ENCODE data around the gene RNF166. TPM values are rescaled to one million over a fixed set of nuclear protein-coding genes. Genes with fewer than 3 reads are reported as not detected.

RNF166 gene
- total RNA-seq, 2 experiments from 2014 or later: 58.7 to 59.0 TPM

DNA sequence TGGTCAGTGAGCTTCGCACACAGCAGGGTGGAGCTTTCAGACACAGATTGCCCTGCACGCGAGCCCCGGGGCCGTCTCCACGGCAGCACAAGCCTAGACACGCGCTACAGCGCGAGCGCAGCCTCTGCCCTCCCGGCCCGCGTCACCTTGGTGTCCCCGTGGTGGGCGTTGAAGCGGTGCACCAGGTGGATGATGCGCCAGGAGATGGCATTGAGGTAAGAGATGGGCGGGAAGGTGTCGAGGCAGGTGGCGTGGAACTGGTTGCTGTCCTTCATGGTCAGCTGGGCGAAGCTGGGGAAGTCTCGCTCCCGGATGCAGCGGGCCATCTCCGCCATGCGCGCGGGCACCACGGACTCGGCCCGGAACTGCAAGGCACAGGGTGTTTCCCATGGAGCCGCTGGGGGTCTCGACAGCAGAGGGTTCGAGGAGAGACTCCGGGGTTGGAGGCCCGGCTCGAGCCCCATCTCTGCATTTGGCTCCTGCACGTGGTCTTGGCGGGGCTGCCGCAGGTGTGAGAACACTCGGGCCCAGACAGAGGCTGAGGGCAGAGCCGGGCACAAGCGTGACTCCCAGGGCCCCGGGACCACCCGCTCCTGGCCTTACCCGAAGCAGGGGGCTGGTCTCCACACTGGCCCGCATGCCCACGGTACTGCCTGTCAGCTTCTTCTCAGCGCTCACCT is 51.0 kb downstream of the RNF166 start:
- Mint-ChIP-seq H3K36me3 (peaks cover 6% of the 10 kb centered on the region), H3K4me3 (no peak overlapping the region), H3K27ac (no peak overlapping the region)

DNA sequence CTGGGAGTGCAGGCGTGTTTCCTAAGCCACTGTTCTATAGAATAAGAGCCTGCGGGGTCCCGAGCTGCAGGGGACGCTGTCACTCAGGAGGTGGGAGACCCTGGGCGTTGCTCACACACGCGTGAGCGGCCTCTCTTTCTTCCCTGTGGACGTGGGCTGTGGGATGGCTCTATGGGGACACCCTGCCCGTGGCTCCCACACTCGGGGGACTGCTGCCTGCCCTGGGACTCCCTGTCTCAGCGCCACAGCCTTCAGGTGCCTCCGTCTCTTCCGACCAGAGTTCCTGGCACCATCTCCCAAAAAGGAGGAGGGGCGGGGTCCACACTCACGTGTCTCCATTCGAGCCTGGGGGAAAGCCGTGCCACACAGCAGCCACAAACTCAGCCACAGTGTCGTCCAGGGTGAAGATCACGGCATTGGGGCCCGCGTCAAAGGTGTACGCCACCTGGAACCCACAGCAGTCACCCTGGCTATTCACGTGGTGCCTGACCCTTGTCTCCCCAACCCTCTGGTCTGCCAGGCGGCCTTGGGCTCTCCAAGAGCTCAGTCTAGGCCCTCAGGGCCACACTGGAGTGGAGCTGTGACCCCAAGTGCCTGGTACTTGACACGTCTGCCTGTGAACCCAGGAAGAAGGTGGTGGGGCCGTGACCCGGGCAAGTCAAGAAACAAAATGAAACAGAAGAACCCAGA is 51.7 kb downstream of the RNF166 start:
- no peak overlapping the region for H3K27ac Mint-ChIP-seq
- H3K27me3 Mint-ChIP-seq: no peaks in the 10 kb centered on the region
- no peak overlapping the region for H3K4me3 Mint-ChIP-seq
- peaks cover 7% of the 10 kb centered on the region for H3K4me1 Mint-ChIP-seq
- no peak for DNase-seq
- H3K9me3 Mint-ChIP-seq: no peaks in the 10 kb centered on the region
- peaks cover 6% of the 10 kb centered on the region for H3K36me3 Mint-ChIP-seq

More for the DNA sequence above, 51.0 kb downstream of the RNF166 start:
- DNase-seq: no peak
- Mint-ChIP-seq H3K9me3 (no peaks in the 10 kb centered on the region), H3K27me3 (no peaks in the 10 kb centered on the region), H3K4me1 (peaks cover 7% of the 10 kb centered on the region)

DNA sequence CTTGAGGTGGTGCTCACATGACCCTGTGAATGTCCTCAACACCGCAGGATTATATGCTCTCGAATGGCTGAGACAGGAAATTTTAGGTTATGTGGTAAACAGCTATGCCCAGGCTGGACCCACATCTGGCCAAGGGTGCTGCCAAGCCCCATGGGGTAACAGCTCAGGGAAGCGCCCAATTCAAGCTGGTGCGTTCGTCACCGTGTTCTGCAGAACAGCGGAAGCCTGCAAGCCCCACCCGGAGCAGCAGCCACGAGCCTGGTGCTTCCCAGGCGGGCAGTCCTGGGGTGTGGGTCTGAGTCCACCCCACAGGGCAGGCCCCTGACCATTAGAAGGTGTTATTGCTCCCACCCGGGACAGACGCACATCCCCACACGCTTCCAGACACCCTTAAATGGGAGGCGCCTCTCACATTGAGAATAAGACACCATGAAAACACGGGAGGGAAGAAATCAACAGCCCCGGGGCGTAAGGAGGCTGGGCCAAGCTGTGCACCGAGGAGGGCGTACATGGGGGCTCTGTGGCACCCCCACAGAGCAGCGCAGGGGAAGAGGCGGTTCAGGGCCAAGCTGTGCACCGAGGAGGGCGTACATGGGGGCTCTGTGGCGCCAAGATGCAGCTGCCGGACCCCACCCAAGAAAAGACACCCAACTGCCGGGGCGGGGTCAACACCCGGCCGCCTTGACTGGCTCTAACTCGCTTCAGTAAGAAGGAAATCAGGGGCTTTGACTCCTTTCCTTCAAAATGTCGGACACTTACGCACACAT is 52.4 kb downstream of the RNF166 start:
- H3K4me1 Mint-ChIP-seq: peaks cover 13% of the 10 kb centered on the region
- no peaks in the 10 kb centered on the region for H3K27me3 Mint-ChIP-seq
- no peak overlapping the region for H3K4me3 Mint-ChIP-seq
- H3K27ac Mint-ChIP-seq: no peak overlapping the region
- H3K36me3 Mint-ChIP-seq: peaks cover 9% of the 10 kb centered on the region
- H3K9me3 Mint-ChIP-seq: no peaks in the 10 kb centered on the region
- DNase-seq: no peak

DNA sequence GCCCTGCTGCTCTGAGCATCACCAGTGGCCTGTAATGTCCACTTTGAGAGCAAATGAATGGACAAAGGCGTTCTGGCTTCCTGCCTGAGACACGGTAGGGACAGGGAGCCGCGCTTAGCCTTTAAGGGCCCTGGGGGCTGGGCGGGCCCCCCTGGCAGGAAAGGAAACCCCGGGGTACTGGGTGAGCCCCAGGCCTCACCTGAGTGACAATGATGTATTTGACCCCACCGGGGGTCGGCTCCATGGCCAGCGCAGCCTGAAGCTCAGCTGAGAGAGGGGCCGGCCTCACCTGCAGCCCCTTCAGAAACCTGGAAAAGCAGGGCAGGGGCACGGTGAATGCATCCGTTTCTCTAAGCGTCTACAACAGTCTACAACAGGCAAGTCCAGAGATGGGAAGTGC is 53.1 kb downstream of the RNF166 start:
- Mint-ChIP-seq H3K27me3 (no peaks in the 10 kb centered on the region), H3K27ac (no peak overlapping the region), H3K4me1 (peaks cover 13% of the 10 kb centered on the region), H3K9me3 (no peaks in the 10 kb centered on the region), H3K4me3 (no peak overlapping the region), H3K36me3 (peaks cover 8% of the 10 kb centered on the region)
- DNase-seq: no peak

DNA sequence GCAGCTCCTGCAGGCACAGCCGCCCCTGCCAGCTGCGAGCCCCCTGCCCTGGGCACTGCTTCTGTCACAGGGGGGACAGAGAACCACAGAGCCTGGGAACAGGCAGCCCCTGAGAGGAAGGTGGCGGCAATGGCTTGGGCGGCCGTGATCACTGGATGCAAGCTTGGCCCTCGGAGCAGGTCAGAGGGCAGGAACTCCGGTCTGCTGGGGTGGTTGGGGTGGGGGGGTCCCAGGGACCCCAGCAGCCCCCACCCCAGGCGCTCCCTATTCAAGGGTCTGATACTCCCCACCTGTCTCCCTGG is 53.5 kb downstream of the RNF166 start:
- peaks cover 13% of the 10 kb centered on the region for H3K4me1 Mint-ChIP-seq
- no peak for DNase-seq
- no peaks in the 10 kb centered on the region for H3K27me3 Mint-ChIP-seq
- H3K36me3 Mint-ChIP-seq: peaks cover 8% of the 10 kb centered on the region
- no peak overlapping the region for H3K4me3 Mint-ChIP-seq
- no peaks in the 10 kb centered on the region for H3K9me3 Mint-ChIP-seq
- H3K27ac Mint-ChIP-seq: no peak overlapping the region

DNA sequence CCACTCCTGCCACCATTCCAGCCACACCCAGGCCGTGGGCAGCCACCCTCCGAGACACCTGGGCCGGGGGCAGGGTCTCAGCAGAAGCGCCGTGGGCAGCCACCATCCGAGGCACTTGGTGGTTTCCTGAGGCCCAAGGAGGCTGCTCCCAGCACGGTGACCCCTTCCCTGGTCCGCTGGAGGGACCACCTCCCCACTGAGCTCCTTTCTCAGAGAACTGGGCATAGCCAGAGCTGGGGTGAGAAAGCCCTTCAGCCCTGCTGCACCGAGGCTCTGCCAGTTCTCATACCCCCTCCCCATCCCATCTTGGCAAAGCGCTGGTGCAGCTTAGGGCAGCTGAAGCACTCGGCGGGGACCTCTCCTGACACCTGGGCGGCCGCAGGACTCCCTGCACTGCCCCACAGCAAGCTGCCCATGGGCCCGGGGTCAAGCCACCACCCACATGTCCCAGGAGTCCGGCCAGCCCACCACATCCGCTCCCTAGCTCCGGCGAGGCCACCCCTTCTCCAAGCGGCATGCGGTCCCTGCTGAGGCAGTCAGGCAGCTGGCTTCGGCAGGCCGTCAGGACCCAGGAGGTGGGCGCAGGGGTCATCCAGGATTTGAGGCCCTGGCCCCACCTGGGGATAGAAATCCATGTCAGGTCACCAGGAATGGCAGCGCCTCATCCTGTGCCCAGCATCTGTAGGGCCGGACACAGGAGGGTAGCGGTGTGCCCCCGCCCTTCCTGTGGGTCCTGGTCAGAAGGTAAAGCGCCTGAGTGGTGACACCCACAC is 54.0 kb downstream of the RNF166 start:
- Mint-ChIP-seq H3K36me3 (peaks cover 8% of the 10 kb centered on the region), H3K4me3 (no peak overlapping the region), H3K27ac (peak overlapping the region; percentile 95), H3K27me3 (no peaks in the 10 kb centered on the region), H3K9me3 (no peaks in the 10 kb centered on the region), H3K4me1 (peaks cover 13% of the 10 kb centered on the region)
- DNase-seq: no peak

DNA sequence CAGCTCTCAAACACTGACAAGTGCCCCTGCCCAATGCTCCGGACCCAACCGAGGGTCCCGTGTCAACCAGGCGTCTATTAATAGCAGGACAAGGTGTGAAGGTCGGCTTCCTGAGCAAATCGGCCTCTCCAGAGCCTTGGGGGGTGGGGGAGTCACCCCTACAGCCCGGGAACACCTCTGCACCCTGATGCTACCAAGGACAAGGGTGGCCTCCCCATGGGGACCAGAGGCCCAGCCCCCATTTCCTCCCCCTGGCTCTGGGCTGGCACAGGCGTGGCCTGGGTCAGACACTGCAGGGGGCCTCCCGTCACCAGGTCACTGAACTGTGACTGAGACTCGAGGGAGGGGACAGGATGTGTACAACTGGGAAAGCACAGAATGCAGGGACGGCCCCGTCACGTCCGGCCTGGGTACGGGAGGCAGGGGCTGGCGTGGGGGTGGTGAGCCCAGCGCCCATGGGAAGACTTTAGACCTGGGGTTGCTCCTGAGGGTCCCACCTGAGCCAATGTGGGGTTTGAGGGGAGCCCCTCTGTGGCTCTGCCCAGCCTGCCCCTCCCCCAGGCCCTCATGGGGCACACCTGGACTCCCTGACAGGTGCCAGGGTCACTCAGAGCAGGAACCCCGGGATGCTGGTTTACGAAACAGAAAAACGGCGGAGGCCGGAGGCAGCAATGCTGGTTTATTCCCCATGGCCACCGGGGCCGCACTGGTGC is 54.8 kb downstream of the RNF166 start:
- H3K4me3 Mint-ChIP-seq: peak overlapping the region; percentile 90
- H3K36me3 Mint-ChIP-seq: peaks cover 6% of the 10 kb centered on the region
- no peaks in the 10 kb centered on the region for H3K9me3 Mint-ChIP-seq
- H3K27me3 Mint-ChIP-seq: no peaks in the 10 kb centered on the region
- peak overlapping the region; percentile 95 for H3K27ac Mint-ChIP-seq
- DNase-seq: peak; percentile 87
- peaks cover 13% of the 10 kb centered on the region for H3K4me1 Mint-ChIP-seq

DNA sequence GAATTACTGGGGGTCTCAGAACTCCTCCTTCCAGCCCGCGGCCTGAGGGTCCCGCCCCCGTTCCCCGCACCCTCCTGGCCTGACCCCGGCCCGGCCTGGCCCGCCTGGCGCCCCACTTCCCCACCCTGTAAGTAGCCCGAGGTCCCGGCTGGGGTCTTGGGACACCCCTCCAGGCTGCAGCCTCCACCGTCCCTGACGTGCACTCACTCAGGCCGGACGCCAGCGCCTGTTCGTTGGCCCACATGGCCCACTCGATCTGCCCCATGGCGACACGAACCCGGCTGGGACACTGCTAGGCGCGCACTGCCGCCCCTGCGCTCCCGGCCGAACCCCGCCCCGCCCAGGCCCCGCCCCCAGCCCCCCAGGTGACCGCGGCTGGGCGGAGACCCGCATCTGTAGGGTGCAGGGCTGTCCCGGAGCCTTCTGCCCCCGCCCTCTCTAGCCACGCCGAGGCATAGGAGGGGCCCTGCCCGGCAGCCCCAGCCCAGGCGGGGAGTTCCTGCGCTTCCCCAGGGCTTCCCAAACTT is 55.4 kb downstream of the RNF166 start, which contains the start of gene CYBA:
TSS of gene CYBA (minus strand) at position 305 of the 527 bp plus-strand sequence. CDS start at position 265, 40 bp downstream.
- no peaks in the 10 kb centered on the region for H3K27me3 Mint-ChIP-seq
- no peaks in the 10 kb centered on the region for H3K9me3 Mint-ChIP-seq
- H3K27ac Mint-ChIP-seq: peak within 1 kb of the TSS; percentile 95
- DNase-seq: peak; percentile 95
- peaks cover 6% of the 10 kb centered on the region for H3K36me3 Mint-ChIP-seq
- peak within 1 kb of the TSS; percentile 90 for H3K4me3 Mint-ChIP-seq
- H3K4me1 Mint-ChIP-seq: peaks cover 13% of the 10 kb centered on the region

DNA sequence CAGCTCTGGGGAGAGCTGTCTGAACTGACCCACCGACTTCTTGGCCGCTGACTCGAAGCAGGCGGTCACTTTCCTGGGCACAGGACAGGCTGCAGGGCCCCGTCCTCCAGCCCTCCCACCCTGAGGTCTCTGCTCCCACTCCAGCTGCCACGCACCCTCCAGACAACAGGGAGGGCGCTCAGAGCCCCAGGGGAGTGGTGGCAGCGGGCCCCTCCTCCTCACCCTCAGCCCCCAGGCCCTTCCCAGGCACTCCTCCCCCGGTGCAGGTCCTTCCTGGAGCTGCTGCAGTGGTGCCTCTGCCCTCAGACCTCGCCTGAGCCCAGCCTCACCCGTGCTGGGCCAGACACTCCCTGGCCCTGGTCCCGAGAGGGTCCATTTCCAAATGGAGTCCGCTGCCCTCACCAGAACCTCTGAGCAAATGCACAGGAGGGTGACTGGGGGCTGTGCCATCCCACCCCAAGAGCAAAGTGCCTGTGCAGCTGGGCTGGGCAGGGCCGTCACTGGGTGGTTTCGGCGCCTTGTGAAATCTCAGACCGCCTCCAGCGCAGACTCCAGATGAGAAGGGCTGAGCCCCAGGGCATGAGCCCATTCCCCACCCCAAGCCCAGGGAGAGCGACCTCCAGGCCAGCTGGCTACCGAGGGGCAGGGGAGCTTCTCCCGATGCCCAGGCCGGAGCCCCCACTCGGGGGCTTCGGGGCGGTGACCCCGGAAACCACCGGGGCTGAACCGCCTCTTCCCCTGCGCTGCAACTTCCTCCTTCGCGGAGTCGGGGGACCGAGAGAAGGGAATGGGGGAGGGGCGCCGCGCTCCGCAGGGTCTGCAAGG is 56.1 kb downstream of the RNF166 start:
- H3K9me3 Mint-ChIP-seq: no peaks in the 10 kb centered on the region
- peak overlapping the region; percentile 90 for H3K4me3 Mint-ChIP-seq
- peak; percentile 46 for DNase-seq
- H3K27me3 Mint-ChIP-seq: no peaks in the 10 kb centered on the region
- peaks cover 13% of the 10 kb centered on the region for H3K4me1 Mint-ChIP-seq
- peaks cover 6% of the 10 kb centered on the region for H3K36me3 Mint-ChIP-seq
- peak overlapping the region; percentile 84 for H3K27ac Mint-ChIP-seq

DNA sequence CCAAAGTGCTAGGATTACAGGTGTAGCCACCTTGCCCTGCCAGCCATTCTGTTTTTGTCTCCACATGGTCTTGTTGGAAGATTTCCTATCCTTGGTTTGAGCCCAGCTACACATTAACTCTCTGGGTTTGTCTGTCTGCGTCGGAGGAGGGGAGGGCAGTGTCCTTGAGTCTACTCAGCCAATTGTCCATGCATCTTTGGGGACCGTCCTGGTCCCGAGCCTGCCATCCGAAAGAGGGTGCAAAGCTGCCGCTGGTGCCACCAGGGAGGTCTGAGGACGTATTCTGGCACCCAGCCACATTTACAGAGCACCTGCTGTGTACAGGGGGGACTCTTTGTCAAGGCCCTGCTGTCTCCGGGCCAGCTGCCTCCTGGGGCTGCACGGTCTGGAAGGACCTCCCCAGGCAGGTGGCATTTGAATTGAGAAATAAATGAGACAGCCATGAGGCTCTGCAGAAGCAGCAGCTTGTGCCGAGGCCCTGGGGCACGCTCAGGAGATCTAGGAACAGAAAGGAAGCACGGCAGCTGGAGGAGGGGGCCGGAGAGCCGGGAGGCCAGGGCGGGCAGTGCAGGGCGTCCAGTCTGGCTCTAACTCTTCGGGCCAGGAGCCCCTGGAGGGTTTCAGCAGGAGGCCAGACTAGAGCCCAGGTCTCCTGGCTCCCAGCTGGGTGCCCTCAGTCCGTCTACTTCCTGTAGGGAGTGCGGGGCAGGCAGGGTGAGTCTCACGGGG is 56.8 kb downstream of the RNF166 start:
- Mint-ChIP-seq H3K9me3 (no peaks in the 10 kb centered on the region), H3K4me3 (peak overlapping the region; percentile 90), H3K27ac (peak overlapping the region; percentile 72), H3K36me3 (peaks cover 7% of the 10 kb centered on the region), H3K4me1 (peaks cover 15% of the 10 kb centered on the region), H3K27me3 (no peaks in the 10 kb centered on the region)
- DNase-seq: no peak

DNA sequence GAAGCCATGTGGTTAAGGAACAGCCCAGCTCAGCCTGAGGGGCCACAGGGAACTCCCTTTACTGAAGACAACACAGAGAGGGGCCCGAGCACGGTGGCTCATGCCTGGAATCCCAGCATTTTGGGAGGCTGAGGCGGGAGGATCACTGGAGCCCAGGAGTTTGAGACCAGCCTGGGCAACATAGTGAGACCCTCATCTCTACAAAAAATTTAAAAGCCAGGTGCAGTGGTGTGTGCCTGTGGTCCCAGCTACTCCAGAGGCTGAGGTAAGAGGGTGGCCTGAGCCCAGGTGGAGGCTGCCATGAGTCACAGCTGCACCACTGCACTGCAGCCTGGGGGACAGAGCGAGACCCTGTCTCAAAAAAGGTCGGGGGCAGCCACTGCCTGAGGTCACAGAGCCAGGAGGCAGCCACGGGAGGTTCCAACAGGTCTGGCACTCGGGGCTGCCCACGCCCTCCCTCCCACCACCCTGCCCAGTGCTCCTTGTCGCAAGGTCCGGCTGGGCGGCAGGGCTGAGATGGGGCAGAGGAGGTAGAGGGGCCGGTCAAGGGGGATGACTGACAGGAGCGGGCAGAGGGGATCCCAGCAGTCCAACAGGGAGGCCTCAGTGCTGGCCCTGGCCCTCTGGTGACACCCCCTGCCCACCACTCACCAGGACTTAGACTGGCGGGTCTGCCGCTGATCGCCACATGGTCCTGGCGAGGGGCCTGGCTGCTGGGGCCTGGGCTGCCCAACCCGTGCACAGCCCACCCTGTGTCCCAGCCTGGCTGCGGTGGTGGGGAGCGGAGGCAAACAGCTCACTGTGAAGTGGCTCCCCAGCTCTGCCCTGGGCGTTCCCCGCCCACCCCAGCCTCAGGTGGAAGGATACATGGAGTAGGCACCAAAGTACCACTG is 58.8 kb downstream of the RNF166 start:
- Mint-ChIP-seq H3K4me3 (no peak overlapping the region), H3K4me1 (peaks cover 16% of the 10 kb centered on the region), H3K36me3 (peaks cover 14% of the 10 kb centered on the region), H3K27me3 (no peaks in the 10 kb centered on the region), H3K27ac (no peak overlapping the region), H3K9me3 (no peaks in the 10 kb centered on the region)
- no peak for DNase-seq

Data from activated naive CD8-positive, alpha-beta T cell treated with anti-CD3 and anti-CD28 coated beads for 36 hours (primary cell).